IMR-90 (cell line): Measurements from ENCODE around the gene CDH13. TPM values are rescaled to one million over a fixed set of nuclear protein-coding genes. Genes with fewer than 3 reads are reported as not detected.

Experiments used
- ATAC-seq: fragments of 200-7000 bp; cut with Tn5 transposase; 2 replicates; pipeline ENCODE4 v1.9.1; 2020; ENCODE audit warnings: low read depth, mild to moderate bottlenecking, moderate library complexity
- BruUV-seq: library from RNA; stranded (reverse); fragments of 400-500 nt; replicated peaks from 2 replicates; lab custom pipeline; 2021; lab: Mats Ljungman, UMichigan
- CTCF ChIA-PET: fragments of 300-600 bp; formaldehyde crosslinking; extraction: SDS; loops from one replicate; lab custom pipeline; 2021; ENCODE audit warnings: antibody characterized with exemption; lab: Yijun Ruan, JAX
- POLR2A ChIA-PET: fragments of 300-600 bp; sonication (Branson Sonifier 250); formaldehyde crosslinking; loops from one replicate; lab custom pipeline; 2022; ENCODE audit warnings: antibody characterized with exemption; ENCODE audit not compliant: unreplicated experiment; lab: Charles Lee
- DNase-seq: peaks from one replicate; pipeline ENCODE4 v3.0.0; 2013
- H2AFZ ChIP-seq: replicated peaks from 2 replicates; pipeline ENCODE3; 2013; ENCODE audit warnings: low read length, mild to moderate bottlenecking; ENCODE audit not compliant: poor library complexity
- H2AK5ac ChIP-seq: 2 replicates; pipeline ENCODE4 v1.6.1; 2013; ENCODE audit warnings: low read depth, low read length, inconsistent platforms
- H2AK9ac ChIP-seq: replicated peaks from 2 replicates; pipeline ENCODE3; 2013; ENCODE audit warnings: mild to moderate bottlenecking, low read depth, low read length, moderate library complexity; ENCODE audit not compliant: poor library complexity
- H2BK120ac ChIP-seq: 2 replicates; pipeline ENCODE4 v1.6.1; 2013; ENCODE audit warnings: low read depth, low read length, inconsistent platforms
- H2BK15ac ChIP-seq: 3 replicates; pipeline ENCODE4 v1.6.1; 2013; ENCODE audit warnings: low read depth, low read length, inconsistent platforms
- H2BK20ac ChIP-seq: 2 replicates; pipeline ENCODE4 v1.6.1; 2013; ENCODE audit warnings: low read depth, mild to moderate bottlenecking, inconsistent platforms, low read length, moderate library complexity
- H2BK5ac ChIP-seq: 2 replicates; pipeline ENCODE4 v1.6.1; 2013; ENCODE audit warnings: mild to moderate bottlenecking, low read depth, low read length, inconsistent platforms; ENCODE audit not compliant: poor library complexity, severe bottlenecking
- H3K14ac ChIP-seq: replicated peaks from 2 replicates; pipeline ENCODE4 v1.6.1; 2013; ENCODE audit warnings: low read depth, low read length, inconsistent platforms
- H3K18ac ChIP-seq: 2 replicates; pipeline ENCODE4 v1.6.1; 2013; ENCODE audit warnings: low read depth, low read length, control low read depth
- H3K23ac ChIP-seq: 2 replicates; pipeline ENCODE4 v1.6.1; 2013; ENCODE audit warnings: low read depth, low read length, inconsistent platforms
- H3K27ac ChIP-seq: 2 replicates; pipeline ENCODE4 v1.5.1; 2013; ENCODE audit warnings: mild to moderate bottlenecking, control low read depth, low read length; ENCODE audit not compliant: insufficient read depth
- H3K27me3 ChIP-seq: 2 replicates; pipeline ENCODE4 v1.6.1; 2013; ENCODE audit warnings: low read length; ENCODE audit not compliant: control insufficient read depth, insufficient read depth
- H3K36me3 ChIP-seq: 2 replicates; pipeline ENCODE4 v1.6.1; 2013; ENCODE audit warnings: low read length, mixed read lengths; ENCODE audit not compliant: control insufficient read depth, insufficient read depth
- H3K4ac ChIP-seq: 2 replicates; pipeline ENCODE4 v1.6.1; 2013; ENCODE audit warnings: low read depth, low read length, inconsistent platforms
- H3K4me1 ChIP-seq: 2 replicates; pipeline ENCODE4 v1.6.1; 2013; ENCODE audit warnings: low read length, mixed read lengths; ENCODE audit not compliant: control insufficient read depth, insufficient read depth
- H3K4me2 ChIP-seq: 2 replicates; pipeline ENCODE4 v1.6.1; 2013; ENCODE audit warnings: low read depth, mild to moderate bottlenecking, control low read depth, low read length, moderate library complexity
- H3K4me3 ChIP-seq: 2 replicates; pipeline ENCODE4 v1.5.1; 2013; ENCODE audit warnings: low read depth, mild to moderate bottlenecking, control low read depth, low read length, moderate library complexity; ENCODE audit not compliant: insufficient read depth
- H3K56ac ChIP-seq: 2 replicates; pipeline ENCODE4 v1.6.1; 2013; ENCODE audit warnings: low read length, inconsistent platforms; ENCODE audit not compliant: insufficient read depth; ENCODE audit errors: extremely low read depth
- H3K79me1 ChIP-seq, 2 experiments: 2 replicates each; pipeline ENCODE4 v1.6.1; 2013; ENCODE audit warnings: low read length in 2 of 2, inconsistent platforms in 1 of 2, low read depth in 1 of 2
- H3K9ac ChIP-seq: 2 replicates; pipeline ENCODE4 v1.6.1; 2013; ENCODE audit warnings: low read depth, low read length, control low read depth
- H3K9me1 ChIP-seq: 2 replicates; pipeline ENCODE4 v1.6.1; 2013; ENCODE audit warnings: low read length, inconsistent platforms; ENCODE audit not compliant: insufficient read depth
- H3K9me3 ChIP-seq: 2 replicates; pipeline ENCODE4 v1.6.1; 2013; ENCODE audit warnings: low read length; ENCODE audit not compliant: control insufficient read depth, insufficient read depth
- H4K20me1 ChIP-seq: 2 replicates; pipeline ENCODE4 v1.6.1; 2013; ENCODE audit warnings: low read length, inconsistent platforms; ENCODE audit not compliant: insufficient read depth
- H4K5ac ChIP-seq: 2 replicates; pipeline ENCODE4 v1.6.1; 2013; ENCODE audit warnings: mild to moderate bottlenecking, low read depth, low read length, control low read depth
- H4K8ac ChIP-seq, 2 experiments: 2 replicates each; pipeline ENCODE4 v1.6.1; 2013; ENCODE audit warnings: low read depth in 2 of 2, low read length in 2 of 2, control low read depth in 1 of 2, inconsistent platforms in 1 of 2
- H4K91ac ChIP-seq: 2 replicates; pipeline ENCODE4 v1.6.1; 2013; ENCODE audit warnings: low read depth, low read length, inconsistent platforms; ENCODE audit not compliant: insufficient read depth
- CHD1 ChIP-seq: IDR thresholded peaks from 2 replicates; pipeline ENCODE4 v1.6.1; 2012; ENCODE audit warnings: low read depth, low read length, improper control_type of control experiment
- ELK1 ChIP-seq: fragments of 150-350 bp; IDR thresholded peaks from 2 replicates; pipeline ENCODE4 v1.6.1; 2016; ENCODE audit warnings: low read depth, mild to moderate bottlenecking, low read length, moderate library complexity, borderline replicate concordance
- MAFK ChIP-seq: IDR thresholded peaks from 2 replicates; pipeline ENCODE4 v1.6.1; 2012; ENCODE audit warnings: low read depth, low read length, improper control_type of control experiment
- MAZ ChIP-seq: IDR thresholded peaks from 2 replicates; pipeline ENCODE4 v1.6.1; 2012; ENCODE audit warnings: low read depth, mild to moderate bottlenecking, low read length, improper control_type of control experiment, moderate library complexity, borderline replicate concordance
- MXI1 ChIP-seq: IDR thresholded peaks from 2 replicates; pipeline ENCODE4 v1.6.1; 2012; ENCODE audit warnings: low read depth, mild to moderate bottlenecking, low read length, moderate library complexity, borderline replicate concordance
- POLR2A ChIP-seq: IDR thresholded peaks from 2 replicates; pipeline ENCODE4 v1.6.1; 2012; ENCODE audit warnings: mild to moderate bottlenecking, low read depth, low read length
- RAD21 ChIP-seq: IDR thresholded peaks from 2 replicates; pipeline ENCODE4 v1.6.1; 2012; ENCODE audit warnings: low read length, improper control_type of control experiment
- RCOR1 ChIP-seq: IDR thresholded peaks from 2 replicates; pipeline ENCODE4 v1.6.1; 2012; ENCODE audit warnings: mild to moderate bottlenecking, low read length, improper control_type of control experiment; ENCODE audit not compliant: insufficient replicate concordance
- USF2 ChIP-seq: fragments of 150-350 bp; IDR thresholded peaks from 2 replicates; pipeline ENCODE4 v1.6.1; 2017; ENCODE audit warnings: mild to moderate bottlenecking, antibody characterized with exemption, low read length, low read depth
- WGBS, 2 experiments: methylation state at CpG; one replicate each; pipeline versions ENCODE4 v1.1.5 to v1.1.7; 2013; ENCODE audit warnings: missing lambda C conversion rate in 2 of 2; ENCODE audit not compliant: insufficient read length in 1 of 2; ENCODE audit errors: extremely low coverage in 2 of 2; 5-methylcytosine and 5-hydroxymethylcytosine counted together
- dilution Hi-C: fragments of 300-500 bp; cut with HindIII; formaldehyde crosslinking; loops from one replicate; pipeline ENCODE4 v1.14.3; 2018; ENCODE audit warnings: low sequenced_read_pairs; ENCODE audit not compliant: unreplicated experiment
- in situ Hi-C: fragments of 300-500 bp; cut with MboI; formaldehyde crosslinking; loops from 3 replicates; pipeline ENCODE4 v1.14.3; 2019; ENCODE audit warnings: low sequenced_read_pairs, inconsistent platforms, mixed read lengths
- intact Hi-C: fragments of 100-400 bp; cut with micrococcal nuclease; formaldehyde crosslinking; loops from 2 replicates; pipeline ENCODE4 v1.10.0; 2022
- polyA plus RNA-seq, 3 experiments: library from polyadenylated mRNA; depleted of rRNA; stranded (reverse); fragments of >200 nt; gene quantifications; 2 replicates each; pipeline ENCODE4 v1.2.3, GENCODE V29; 2012; ENCODE audit warnings: low replicate concordance in 1 of 3
- total RNA-seq: library from RNA; depleted of rRNA; stranded (reverse); fragments of >200 nt; gene quantifications from 2 replicates; pipeline ENCODE4 v1.2.3, GENCODE V29; 2012

CDH13 gene
- total and polyA plus RNA-seq, 2 of the 4 experiments (the other 2 are of a cell fraction), result 61.6 to 74.7 TPM

GRCh38 chr16:83310816-83311215, 684.0 kb downstream of the CDH13 start:
- Histone ChIP-seq H3K9me3 (no peaks in the 10 kb centered on the region), H2BK120ac (no peak overlapping the region), H3K4ac (no peak overlapping the region), H2BK20ac (no peak overlapping the region), H3K18ac (no peak overlapping the region), H3K4me3 (no peak overlapping the region), H3K4me1 (no peaks in the 10 kb centered on the region), H3K4me2 (no peak overlapping the region), H4K91ac (no peak overlapping the region), H3K56ac (no peak overlapping the region), H4K20me1 (no peaks in the 10 kb centered on the region), H4K5ac (no peak overlapping the region), H4K8ac (no peak overlapping the region), H2AFZ (no peak overlapping the region), H3K9ac (no peak overlapping the region), H3K14ac (no peak overlapping the region), H3K36me3 (no peaks in the 10 kb centered on the region), H3K79me1 (no peaks in the 10 kb centered on the region; a peak in 1 of 4 replicates), H3K23ac (no peak overlapping the region), H2AK9ac (no peak overlapping the region), H3K27ac (no peak overlapping the region), H2AK5ac (no peak overlapping the region), H3K9me1 (no peaks in the 10 kb centered on the region), H2BK5ac (no peak overlapping the region), H2BK15ac (no peak overlapping the region), H3K27me3 (no peaks in the 10 kb centered on the region)
- CTCF ChIA-PET, result interaction anchor here (1.2 kb wide), 1 partner anchor 45 kb away, joined by 3 read pairs; no protein-coding TSS in a partner anchor
- DNase-seq (no peak), ATAC-seq (no peak)
- dilution Hi-C loops (no loop called here), in situ Hi-C loops (no loop called here), intact Hi-C loops (no loop called here)
- TF ChIP-seq MAZ (no peak), MAFK (no peak), RCOR1 (no peak), MXI1 (no peak), CHD1 (no peak), RAD21 (no peak), ELK1 (no peak), POLR2A (no peak), USF2 (no peak)
- POLR2A ChIA-PET, result no interaction called here
- no TSS peak for BruUV-seq
- WGBS, 2 experiments, result 79% methylated on average over 2 of the region's 2 CpGs; no CpG with 5 or more reads in 1 of the 2 experiments
